ENCODE results near the gene GMDS. TPM values are rescaled to one million over a fixed set of nuclear protein-coding genes. Genes with fewer than 3 reads are reported as not detected.

The GMDS gene
- total RNA-seq, 1 experiment from 2014 or later, result 27.6 TPM

- Histone ChIP-seq H3K56ac (ENCODE audit: insufficient read length, low read depth, low read length) (no peak overlapping the region), H3K27ac (ENCODE audit: insufficient read length, low read depth, low read length) (no peak overlapping the region), H4K91ac (ENCODE audit: insufficient read length, low read depth, low read length) (no peak overlapping the region), H3K9me3 (ENCODE audit: control insufficient read depth, low read depth, low read length) (no peaks in the 10 kb centered on the region), H4K8ac (replicated peaks; ENCODE audit: insufficient read length, low read depth, low read length) (no peak overlapping the region), H2BK5ac (ENCODE audit: insufficient read length, low read length) (no peak overlapping the region), H3K4me2 (ENCODE audit: insufficient read depth, insufficient read length, low read length) (no peak overlapping the region), H3T11ph (ENCODE audit: low read length) (no peak overlapping the region), H2BK12ac (ENCODE audit: insufficient read length, low read depth, low read length) (no peak overlapping the region), H3K4me1 (ENCODE audit: insufficient read depth, low read length) (no peaks in the 10 kb centered on the region), H3K9ac (ENCODE audit: extremely low read depth, insufficient read length, low read length) (no peak overlapping the region), H2BK120ac (ENCODE audit: low read depth, low read length, poor library complexity, severe bottlenecking) (no peak overlapping the region), H3K79me2 (ENCODE audit: insufficient read depth, low read length) (no peaks in the 10 kb centered on the region), H3K79me1 (ENCODE audit: insufficient read depth, low read depth, low read length, poor library complexity, severe bottlenecking) (no peaks in the 10 kb centered on the region), H3K14ac (ENCODE audit: insufficient read depth, low read length) (no peak overlapping the region), H2BK20ac (ENCODE audit: low read depth, low read length, poor library complexity, severe bottlenecking) (no peak overlapping the region), H3K18ac (ENCODE audit: insufficient read length, low read depth, low read length) (no peak overlapping the region), H2BK15ac (ENCODE audit: low read depth, low read length) (no peak overlapping the region), H3K23ac (ENCODE audit: insufficient read length, low read depth, low read length) (no peak overlapping the region), H2AFZ (ENCODE audit: low read length) (no peak overlapping the region), H4K20me1 (ENCODE audit: control insufficient read depth, insufficient read depth, insufficient read length) (no peaks in the 10 kb centered on the region), H3K23me2 (ENCODE audit: insufficient read length, low read depth, low read length, poor library complexity, severe bottlenecking) (peaks cover 6% of the 10 kb centered on the region), H3K27me3 (ENCODE audit: insufficient read depth, low read length) (peaks cover 24% of the 10 kb centered on the region), H2AK5ac (ENCODE audit: insufficient read length, low read length) (no peak overlapping the region), H4K5ac (ENCODE audit: insufficient read length, low read depth, low read length) (no peak overlapping the region), H3K4ac (ENCODE audit: low read depth, low read length) (no peak overlapping the region)
- Mint-ChIP-seq H3K4me1 (peaks cover 17 to 24% of the 10 kb centered on the region in 2 experiments), H3K9me3 (no peaks in the 10 kb centered on the region; a peak in 1 of 5 replicates), H3K36me3 (ENCODE audit: insufficient read depth in 1 of 3, low read depth in 3 of 3) (no peaks in the 10 kb centered on the region), H3K4me3 (no peak overlapping the region), H3K27me3 (ENCODE audit: low read depth) (peaks cover 68% of the 10 kb centered on the region), H3K27ac (no peak overlapping the region)
- TF ChIP-seq, protein P1, sequence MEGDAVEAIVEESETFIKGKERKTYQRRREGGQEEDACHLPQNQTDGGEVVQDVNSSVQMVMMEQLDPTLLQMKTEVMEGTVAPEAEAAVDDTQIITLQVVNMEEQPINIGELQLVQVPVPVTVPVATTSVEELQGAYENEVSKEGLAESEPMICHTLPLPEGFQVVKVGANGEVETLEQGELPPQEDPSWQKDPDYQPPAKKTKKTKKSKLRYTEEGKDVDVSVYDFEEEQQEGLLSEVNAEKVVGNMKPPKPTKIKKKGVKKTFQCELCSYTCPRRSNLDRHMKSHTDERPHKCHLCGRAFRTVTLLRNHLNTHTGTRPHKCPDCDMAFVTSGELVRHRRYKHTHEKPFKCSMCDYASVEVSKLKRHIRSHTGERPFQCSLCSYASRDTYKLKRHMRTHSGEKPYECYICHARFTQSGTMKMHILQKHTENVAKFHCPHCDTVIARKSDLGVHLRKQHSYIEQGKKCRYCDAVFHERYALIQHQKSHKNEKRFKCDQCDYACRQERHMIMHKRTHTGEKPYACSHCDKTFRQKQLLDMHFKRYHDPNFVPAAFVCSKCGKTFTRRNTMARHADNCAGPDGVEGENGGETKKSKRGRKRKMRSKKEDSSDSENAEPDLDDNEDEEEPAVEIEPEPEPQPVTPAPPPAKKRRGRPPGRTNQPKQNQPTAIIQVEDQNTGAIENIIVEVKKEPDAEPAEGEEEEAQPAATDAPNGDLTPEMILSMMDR (conservative IDR thresholded peaks at IDR 0.05), result no peak
- no peak for DNase-seq
- WGBS (ENCODE audit: extremely low coverage, insufficient read length, low lambda C conversion rate), result no CpG with 5 or more reads among the region's 15 CpGs
Measured at GRCh38 chr6:1600764-1601157, 644.6 kb downstream of the GMDS start.
